Measurements from ENCODE around the gene TTC22.

Gene TTC22

DNA sequence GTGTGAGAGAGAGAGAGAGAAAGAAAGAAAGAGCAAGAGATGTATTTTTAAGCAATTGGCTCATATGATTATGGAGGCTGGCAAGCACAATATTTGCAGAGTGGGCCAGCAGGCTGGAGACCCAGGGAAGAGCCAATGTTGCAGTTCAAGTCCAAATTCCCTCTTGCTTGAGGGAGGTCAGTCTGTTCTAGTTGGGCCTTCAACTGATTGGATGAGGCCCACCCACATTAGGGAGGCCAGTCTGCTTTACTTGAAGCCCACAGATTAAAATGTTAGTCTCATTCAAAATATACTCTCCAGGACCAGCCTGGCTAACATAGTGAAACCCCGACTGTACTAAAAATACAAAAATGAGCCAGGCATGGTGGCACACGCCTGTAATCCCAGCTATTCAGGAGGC lies 28.2 kb downstream of the TTC22 start:
- Histone ChIP-seq H3K4me3 (ENCODE audit: low read depth, low read length) (no peak overlapping the region), H3K9ac (ENCODE audit: low read depth, low read length) (no peak overlapping the region), H3K4me1 (ENCODE audit: control insufficient read depth, insufficient read depth, low read length) (no peaks in the 10 kb centered on the region), H3K36me3 (ENCODE audit: control insufficient read depth, insufficient read depth, low read length) (no peaks in the 10 kb centered on the region), H3K9me3 (ENCODE audit: control insufficient read depth, insufficient read depth, low read length) (no peaks in the 10 kb centered on the region), H3K27me3 (ENCODE audit: control insufficient read depth, insufficient read depth, low read length) (peaks cover 6% of the 10 kb centered on the region)

DNA sequence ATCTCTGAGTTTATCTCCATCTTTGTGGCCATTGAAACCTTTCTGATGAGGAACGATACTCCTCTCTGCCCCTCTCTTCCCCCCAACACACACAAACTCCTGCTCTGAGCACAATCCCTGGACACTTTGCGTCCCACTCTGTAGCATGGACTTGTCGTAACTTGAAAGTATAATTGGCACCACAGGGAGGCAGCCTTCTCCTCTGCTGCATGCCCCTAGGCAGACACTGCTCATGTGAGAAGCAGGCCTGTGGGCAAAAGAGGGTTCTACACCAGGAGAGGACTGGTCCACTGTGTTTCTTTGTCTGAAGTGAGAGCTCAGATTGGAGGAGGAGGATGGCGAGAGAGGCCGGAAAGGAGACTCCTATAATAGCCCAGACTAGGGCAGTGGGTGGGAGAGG lies 33.0 kb downstream of the TTC22 start:
- Histone ChIP-seq H3K4me1 (ENCODE audit: control insufficient read depth, insufficient read depth, low read length) (no peaks in the 10 kb centered on the region), H3K4me3 (ENCODE audit: low read depth, low read length) (no peak overlapping the region), H3K36me3 (ENCODE audit: control insufficient read depth, insufficient read depth, low read length) (peaks cover 3% of the 10 kb centered on the region), H3K27me3 (ENCODE audit: control insufficient read depth, insufficient read depth, low read length) (no peaks in the 10 kb centered on the region), H3K9ac (ENCODE audit: low read depth, low read length) (no peak overlapping the region), H3K9me3 (ENCODE audit: control insufficient read depth, insufficient read depth, low read length) (no peaks in the 10 kb centered on the region)

DNA sequence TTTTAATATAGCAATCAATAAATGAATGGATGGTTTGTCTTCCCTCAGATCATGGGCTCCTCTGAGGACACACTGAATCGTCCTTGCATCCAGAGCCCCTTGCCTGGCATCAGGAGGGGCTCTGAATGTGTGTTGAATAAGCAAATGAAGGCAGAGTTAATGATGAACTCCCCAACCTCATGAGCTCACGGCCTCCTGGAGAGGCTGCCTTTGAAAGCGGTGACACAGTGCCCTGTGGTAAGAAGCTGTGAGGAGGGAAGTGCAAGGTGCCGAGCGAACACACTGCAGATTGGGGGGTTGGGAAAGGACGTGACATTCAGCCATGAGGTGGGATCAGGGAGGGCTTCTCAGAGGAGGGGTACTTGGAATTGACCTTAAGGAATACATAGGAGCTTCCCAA lies 33.6 kb downstream of the TTC22 start:
- H3K27me3 ChIP-seq (ENCODE audit: control insufficient read depth, insufficient read depth, low read length) = no peaks in the 10 kb centered on the region
- H3K9me3 ChIP-seq (ENCODE audit: control insufficient read depth, insufficient read depth, low read length) = no peaks in the 10 kb centered on the region
- no peaks in the 10 kb centered on the region for H3K4me1 ChIP-seq (ENCODE audit: control insufficient read depth, insufficient read depth, low read length)
- H3K4me3 ChIP-seq (ENCODE audit: low read depth, low read length) = no peak overlapping the region
- peaks cover 3% of the 10 kb centered on the region for H3K36me3 ChIP-seq (ENCODE audit: control insufficient read depth, insufficient read depth, low read length)
- H3K9ac ChIP-seq (ENCODE audit: low read depth, low read length) = no peak overlapping the region

DNA sequence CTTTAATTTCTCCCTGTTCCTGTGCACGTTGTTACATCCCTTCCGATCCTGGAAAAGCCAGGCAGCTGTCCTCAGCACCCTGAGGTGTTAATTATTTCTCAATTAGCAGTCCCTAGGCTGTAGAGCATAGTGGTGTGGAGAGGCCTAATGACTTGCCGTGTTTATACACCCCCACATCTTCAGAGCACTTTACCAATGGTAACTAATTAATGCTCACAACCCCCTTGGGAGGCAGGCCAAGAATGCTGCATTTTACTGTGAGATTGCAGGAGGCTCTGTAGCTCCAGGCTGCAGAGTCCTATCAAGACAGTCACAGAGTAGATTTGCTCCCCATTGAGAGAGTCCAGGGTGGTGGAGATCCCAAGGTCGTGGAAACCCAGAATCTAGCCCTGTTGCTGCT lies 34.4 kb downstream of the TTC22 start:
- H3K27me3 ChIP-seq (ENCODE audit: control insufficient read depth, insufficient read depth, low read length) = no peaks in the 10 kb centered on the region
- no peaks in the 10 kb centered on the region for H3K9me3 ChIP-seq (ENCODE audit: control insufficient read depth, insufficient read depth, low read length)
- H3K4me3 ChIP-seq (ENCODE audit: low read depth, low read length) = no peak overlapping the region
- no peak overlapping the region for H3K9ac ChIP-seq (ENCODE audit: low read depth, low read length)
- no peaks in the 10 kb centered on the region for H3K4me1 ChIP-seq (ENCODE audit: control insufficient read depth, insufficient read depth, low read length)
- peaks cover 3% of the 10 kb centered on the region for H3K36me3 ChIP-seq (ENCODE audit: control insufficient read depth, insufficient read depth, low read length)

DNA sequence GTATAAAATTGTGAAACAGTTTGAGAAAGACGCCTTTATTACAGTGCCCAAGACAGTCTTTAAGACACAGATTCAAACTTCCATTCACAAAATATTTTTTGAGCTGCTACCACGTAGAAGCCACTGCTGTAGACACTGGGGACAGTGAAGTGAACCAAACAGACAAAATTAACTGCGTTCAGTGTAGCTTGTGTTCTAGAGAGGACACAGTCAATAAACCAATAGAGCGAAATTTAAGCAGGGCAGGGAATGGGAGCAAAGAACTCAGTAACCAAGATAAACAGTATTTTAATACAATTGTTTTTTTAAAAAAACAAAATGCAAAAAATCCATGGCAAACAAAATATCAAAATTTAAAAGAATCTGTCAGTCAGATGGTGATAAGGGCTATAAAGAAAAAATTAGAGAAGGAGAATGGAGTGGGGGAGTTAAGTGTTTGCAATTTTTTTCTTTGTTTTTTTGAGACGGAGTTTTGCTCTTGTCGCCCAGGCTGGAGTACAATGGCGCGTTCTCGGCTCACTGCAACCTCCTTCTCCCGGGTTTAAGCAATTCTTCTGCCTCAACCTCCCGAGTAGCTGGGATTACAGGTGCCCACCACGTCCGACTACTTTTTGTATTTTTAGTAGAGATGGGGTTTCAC lies 36.1 kb downstream of the TTC22 start:
- H3K9me3 ChIP-seq (ENCODE audit: control insufficient read depth, insufficient read depth, low read length) = no peaks in the 10 kb centered on the region
- no peaks in the 10 kb centered on the region for H3K4me1 ChIP-seq (ENCODE audit: control insufficient read depth, insufficient read depth, low read length)
- peaks cover 3% of the 10 kb centered on the region for H3K36me3 ChIP-seq (ENCODE audit: control insufficient read depth, insufficient read depth, low read length)
- no peak overlapping the region for H3K9ac ChIP-seq (ENCODE audit: low read depth, low read length)
- peak overlapping the region; percentile 41 for H3K4me3 ChIP-seq (ENCODE audit: low read depth, low read length)
- H3K27me3 ChIP-seq (ENCODE audit: control insufficient read depth, insufficient read depth, low read length) = no peaks in the 10 kb centered on the region

DNA sequence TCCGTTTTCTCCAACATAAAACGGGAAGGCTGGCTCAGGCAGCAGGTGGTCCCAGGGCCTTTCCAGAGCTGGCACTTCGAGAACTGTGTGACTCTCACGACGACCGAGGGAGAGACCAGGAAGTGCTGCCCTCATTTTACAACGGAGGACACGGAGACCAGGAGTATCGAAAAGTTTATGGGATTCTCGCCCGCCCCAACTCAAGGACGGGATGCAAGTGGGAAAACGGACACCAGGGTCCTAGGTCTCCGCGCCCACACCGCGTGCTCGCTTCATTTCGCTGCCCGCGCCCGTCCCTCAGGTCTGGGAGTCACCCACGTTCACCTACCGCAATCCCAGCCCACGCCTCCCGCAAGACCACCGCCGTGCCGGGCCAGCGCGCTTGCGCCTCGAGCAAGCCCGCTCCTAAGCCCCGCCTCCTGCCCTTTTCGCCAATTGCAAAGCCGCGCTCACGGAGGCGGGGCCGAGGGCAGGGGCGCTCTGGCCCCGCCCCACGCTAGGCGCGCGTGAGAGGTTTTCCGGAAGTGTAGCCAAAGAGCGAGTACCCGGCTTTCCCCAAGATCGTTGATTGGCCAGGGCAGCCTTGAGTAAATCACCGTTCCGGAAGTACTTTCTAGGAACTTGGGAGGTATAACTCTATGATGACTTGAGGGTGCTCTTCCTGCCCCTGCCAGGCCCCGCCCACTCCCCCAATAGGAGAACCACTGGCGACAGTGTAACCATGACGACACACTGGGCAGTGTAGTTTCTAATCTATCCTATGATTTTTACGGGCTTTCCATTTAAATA lies 36.8 kb downstream of the TTC22 start, which contains the start of gene PARS2:
Gene PARS2 (minus strand): TSS at position 391 of the 789 bp plus-strand sequence. CDS start 5,362 bp downstream, outside the sequence.
- Histone ChIP-seq H3K4me3 (ENCODE audit: low read depth, low read length) (peak within 1 kb of the TSS; percentile 98), H3K36me3 (ENCODE audit: control insufficient read depth, insufficient read depth, low read length) (peaks cover 3% of the 10 kb centered on the region), H3K27me3 (ENCODE audit: control insufficient read depth, insufficient read depth, low read length) (no peaks in the 10 kb centered on the region), H3K4me1 (ENCODE audit: control insufficient read depth, insufficient read depth, low read length) (no peaks in the 10 kb centered on the region), H3K9me3 (ENCODE audit: control insufficient read depth, insufficient read depth, low read length) (no peaks in the 10 kb centered on the region), H3K9ac (ENCODE audit: low read depth, low read length) (peak within 1 kb of the TSS; percentile 87)

DNA sequence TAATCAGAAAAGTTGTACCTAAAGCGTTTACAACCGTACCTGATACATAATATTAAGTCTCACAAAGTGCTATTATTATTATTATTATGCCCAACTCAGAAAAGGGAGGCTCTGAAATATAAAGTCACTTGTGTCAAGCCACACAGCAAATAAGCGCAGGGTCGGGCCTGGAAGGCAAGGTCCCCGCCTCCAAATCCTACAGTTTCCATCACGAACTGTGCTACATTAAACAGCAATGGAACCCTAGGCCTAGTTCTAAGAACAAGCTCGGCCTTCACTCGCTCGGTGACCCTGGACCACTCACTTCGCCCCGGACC lies 37.3 kb downstream of the TTC22 start:
- H3K9me3 ChIP-seq (ENCODE audit: control insufficient read depth, insufficient read depth, low read length) = no peaks in the 10 kb centered on the region
- H3K4me3 ChIP-seq (ENCODE audit: low read depth, low read length) = peak overlapping the region; percentile 98
- H3K36me3 ChIP-seq (ENCODE audit: control insufficient read depth, insufficient read depth, low read length) = peaks cover 3% of the 10 kb centered on the region

DNA sequence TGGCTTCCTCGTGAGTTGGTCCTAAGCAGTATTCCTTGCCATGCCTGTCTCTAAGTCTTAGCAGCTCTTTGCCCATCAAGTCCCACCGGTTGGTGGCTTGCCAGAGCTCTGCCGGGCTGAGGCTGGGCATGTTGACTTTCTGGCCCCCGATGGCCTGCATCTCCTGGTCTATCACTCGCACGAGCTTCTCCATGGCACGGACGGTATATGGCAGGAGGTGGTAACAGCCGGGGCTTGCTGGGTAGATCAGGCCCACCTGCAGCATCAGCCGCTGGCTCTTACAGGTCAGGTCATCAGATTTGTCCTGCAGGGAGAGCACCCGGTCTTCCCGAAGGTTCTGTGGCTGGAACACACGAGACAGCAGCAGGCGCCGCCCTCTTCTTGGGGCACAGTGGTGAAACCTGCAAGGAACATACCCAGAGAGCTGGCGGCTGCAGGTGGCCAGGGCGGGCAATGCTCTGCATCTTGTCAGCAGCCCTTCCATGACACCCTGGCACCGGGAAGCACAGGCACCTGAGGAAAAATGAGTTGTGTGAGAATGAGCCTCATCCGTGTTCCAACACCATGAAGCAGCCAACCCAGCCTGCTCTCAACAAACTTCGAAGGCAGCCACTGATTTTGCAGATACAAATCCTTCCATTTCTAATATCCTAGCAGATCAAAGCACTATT lies 42.3 kb downstream of the TTC22 start:
- Histone ChIP-seq H3K9ac (ENCODE audit: low read depth, low read length) (no peak overlapping the region), H3K27me3 (ENCODE audit: control insufficient read depth, insufficient read depth, low read length) (no peaks in the 10 kb centered on the region), H3K9me3 (ENCODE audit: control insufficient read depth, insufficient read depth, low read length) (no peaks in the 10 kb centered on the region), H3K4me3 (ENCODE audit: low read depth, low read length) (no peak overlapping the region), H3K4me1 (ENCODE audit: control insufficient read depth, insufficient read depth, low read length) (no peaks in the 10 kb centered on the region), H3K36me3 (ENCODE audit: control insufficient read depth, insufficient read depth, low read length) (peaks cover 10% of the 10 kb centered on the region)

More for the DNA sequence above, 37.3 kb downstream of the TTC22 start:
- Histone ChIP-seq H3K27me3 (ENCODE audit: control insufficient read depth, insufficient read depth, low read length) (no peaks in the 10 kb centered on the region), H3K9ac (ENCODE audit: low read depth, low read length) (peak overlapping the region; percentile 87), H3K4me1 (ENCODE audit: control insufficient read depth, insufficient read depth, low read length) (no peaks in the 10 kb centered on the region)

DNA sequence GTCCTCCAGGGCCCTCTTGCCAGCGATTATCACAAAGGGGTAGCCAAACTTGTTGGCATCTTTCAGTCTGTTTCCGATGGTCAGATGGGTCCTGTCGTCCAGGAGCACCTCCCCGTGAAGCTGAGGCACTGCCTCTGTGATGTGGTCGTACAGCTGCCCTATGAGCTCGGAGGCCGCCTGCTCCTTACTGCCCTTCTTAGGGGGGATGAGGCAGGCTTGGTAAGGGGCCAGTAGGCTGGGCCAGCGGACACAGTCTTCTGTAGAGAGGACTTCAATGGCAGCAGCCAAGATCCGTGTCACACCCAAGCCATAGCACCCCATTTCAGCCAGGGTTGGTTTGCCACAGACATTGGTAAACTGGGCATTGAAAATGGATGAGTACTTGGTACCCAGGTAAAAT lies 43.3 kb downstream of the TTC22 start:
- Histone ChIP-seq H3K4me3 (ENCODE audit: low read depth, low read length) (no peak overlapping the region), H3K36me3 (ENCODE audit: control insufficient read depth, insufficient read depth, low read length) (peaks cover 10% of the 10 kb centered on the region), H3K9ac (ENCODE audit: low read depth, low read length) (no peak overlapping the region)

DNA sequence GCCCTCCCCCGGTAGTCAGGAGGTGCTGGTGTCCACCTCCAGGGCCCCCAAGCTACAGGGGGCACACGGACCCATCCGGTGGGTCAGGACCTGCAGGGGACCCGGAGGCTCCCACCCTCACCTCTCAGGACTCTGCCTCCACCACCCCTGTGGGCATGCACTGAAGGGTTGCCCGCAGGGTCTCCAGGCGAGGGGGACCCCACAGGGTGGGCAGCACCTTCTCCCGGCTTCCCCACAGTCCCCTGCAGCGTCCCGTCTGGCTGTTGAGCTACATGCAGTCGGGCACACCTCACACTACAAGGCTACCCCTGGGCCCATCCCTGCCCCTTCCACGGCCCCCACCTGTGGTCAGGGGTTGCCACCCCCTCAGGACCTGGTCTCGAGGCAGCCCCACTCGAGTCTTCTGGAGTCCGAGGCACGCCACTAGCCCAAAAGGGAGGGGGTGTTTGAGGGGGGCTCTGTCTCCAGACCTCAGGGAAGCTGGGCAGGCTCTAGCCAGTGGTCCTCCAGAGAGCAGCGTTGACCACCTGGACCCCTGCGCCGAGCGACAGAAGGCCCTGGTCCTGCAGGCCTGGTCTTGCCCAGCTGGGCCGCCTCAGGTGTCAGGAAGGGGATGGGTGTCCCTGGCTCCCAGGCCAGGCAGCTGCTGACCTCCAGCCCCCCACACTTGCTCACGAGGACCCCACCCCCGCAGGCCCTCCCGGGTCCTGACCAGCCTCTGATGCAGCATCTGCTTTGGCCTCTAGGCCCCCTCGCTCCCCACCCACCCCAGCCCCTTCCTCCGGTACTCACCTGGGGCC lies 46.4 kb downstream of the TTC22 start:
- H3K4me3 ChIP-seq (ENCODE audit: low read depth, low read length) = no peak overlapping the region
- H3K9me3 ChIP-seq (ENCODE audit: control insufficient read depth, insufficient read depth, low read length) = no peaks in the 10 kb centered on the region
- peaks cover 2% of the 10 kb centered on the region for H3K4me1 ChIP-seq (ENCODE audit: control insufficient read depth, insufficient read depth, low read length)
- H3K9ac ChIP-seq (ENCODE audit: low read depth, low read length) = no peak overlapping the region
- H3K36me3 ChIP-seq (ENCODE audit: control insufficient read depth, insufficient read depth, low read length) = peaks cover 10% of the 10 kb centered on the region
- H3K27me3 ChIP-seq (ENCODE audit: control insufficient read depth, insufficient read depth, low read length) = no peaks in the 10 kb centered on the region

More for the DNA sequence above, 43.3 kb downstream of the TTC22 start:
- no peaks in the 10 kb centered on the region for H3K9me3 ChIP-seq (ENCODE audit: control insufficient read depth, insufficient read depth, low read length)
- H3K4me1 ChIP-seq (ENCODE audit: control insufficient read depth, insufficient read depth, low read length) = no peaks in the 10 kb centered on the region
- H3K27me3 ChIP-seq (ENCODE audit: control insufficient read depth, insufficient read depth, low read length) = no peaks in the 10 kb centered on the region

DNA sequence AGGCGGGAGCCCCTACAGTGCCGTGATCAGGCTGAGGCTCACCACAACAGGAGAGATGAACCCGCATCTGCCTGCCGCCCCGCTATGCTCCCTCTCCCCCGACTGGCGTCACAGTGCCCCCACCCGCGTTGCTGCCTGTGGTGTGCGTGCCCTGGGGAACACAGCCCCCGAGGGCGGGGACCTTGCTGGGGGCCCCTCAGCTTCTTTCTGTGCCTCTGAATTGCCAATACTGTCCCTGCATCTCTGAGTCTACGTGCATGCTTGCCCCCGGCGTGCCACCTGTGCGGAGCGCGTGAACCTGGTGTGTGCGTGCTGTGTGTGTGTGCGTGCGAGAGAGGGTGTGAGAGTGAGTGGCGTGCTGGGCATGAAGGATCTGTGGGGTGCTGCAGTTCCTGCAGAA lies 47.1 kb downstream of the TTC22 start:
- Histone ChIP-seq H3K4me1 (ENCODE audit: control insufficient read depth, insufficient read depth, low read length) (peaks cover 2% of the 10 kb centered on the region), H3K4me3 (ENCODE audit: low read depth, low read length) (no peak overlapping the region), H3K36me3 (ENCODE audit: control insufficient read depth, insufficient read depth, low read length) (peaks cover 10% of the 10 kb centered on the region), H3K27me3 (ENCODE audit: control insufficient read depth, insufficient read depth, low read length) (no peaks in the 10 kb centered on the region), H3K9me3 (ENCODE audit: control insufficient read depth, insufficient read depth, low read length) (no peaks in the 10 kb centered on the region), H3K9ac (ENCODE audit: low read depth, low read length) (no peak overlapping the region)

All from iPS-15b (cell line).